Stimulated activated naive CD4-positive, alpha-beta T cell (primary cell): Measurements from ENCODE around the gene OSBPL1A.
"Not testable (repeated sequence)": the region's sequence is repeated elsewhere in the genome, so short reads cannot be mapped to it uniquely, and the experiment has no call there.

Experiments
- DNase-seq, 6 experiments: peaks; one replicate each; lab custom pipeline; 2025; lab: John Stamatoyannopoulos, UW

Gene OSBPL1A

DNA sequence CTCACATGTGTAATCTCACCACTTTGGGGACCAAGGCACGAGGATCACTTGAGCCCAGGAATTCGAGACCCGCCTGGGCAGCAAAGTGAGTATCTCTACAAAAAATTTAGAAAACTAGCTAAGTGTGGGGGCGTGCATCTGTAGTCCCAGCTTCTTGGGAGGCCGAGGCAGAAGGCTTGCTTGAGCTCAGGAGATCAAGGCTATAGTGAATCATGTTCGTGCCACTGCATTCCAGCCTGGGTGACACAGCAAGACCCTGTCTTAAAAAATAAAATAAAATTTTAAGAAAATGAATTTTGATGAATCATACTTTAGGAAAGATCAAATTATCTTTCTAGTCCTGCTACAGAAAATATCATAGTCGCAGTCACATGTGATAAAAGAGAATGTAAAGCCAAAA, 211.8 kb downstream of the OSBPL1A start:
- DNase-seq = no peak

DNA sequence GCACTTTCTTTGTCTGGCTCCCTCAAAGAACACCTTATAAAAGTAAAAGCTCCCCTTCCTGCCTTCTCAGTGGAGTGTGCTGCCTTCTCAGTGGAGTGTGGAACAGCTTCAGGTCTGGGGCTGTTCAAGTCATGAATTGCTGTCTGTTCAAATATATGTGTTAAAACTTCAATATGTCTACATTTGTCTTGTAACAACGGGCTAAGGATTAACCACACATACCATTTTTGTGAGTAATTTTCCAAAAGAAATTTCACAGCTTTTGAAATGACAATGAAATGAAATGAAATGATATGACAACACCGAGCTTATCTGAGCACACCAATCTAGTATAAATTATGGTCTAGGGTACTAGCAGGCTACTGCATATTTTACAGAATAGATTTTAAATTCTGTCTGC, 215.8 kb downstream of the OSBPL1A start:
- DNase-seq = no peak

DNA sequence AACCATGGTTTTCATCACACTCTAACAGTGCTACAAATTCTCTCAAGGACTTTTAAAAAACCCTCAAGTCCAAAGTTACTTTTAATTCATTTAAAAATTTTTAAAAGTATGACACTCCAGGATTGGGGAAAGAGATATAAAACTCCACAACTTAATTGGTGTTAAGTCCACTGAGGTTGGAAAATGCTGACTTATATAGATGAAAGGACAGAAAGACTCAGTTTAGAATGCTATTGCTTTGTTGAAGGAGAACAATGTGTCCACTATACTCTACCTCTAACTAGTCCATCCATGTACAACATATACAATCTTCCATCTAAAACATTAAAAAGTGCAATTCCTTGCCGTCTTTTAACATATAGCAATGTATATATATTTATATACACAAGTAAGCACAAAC, 217.6 kb downstream of the OSBPL1A start:
- DNase-seq = no peak

DNA sequence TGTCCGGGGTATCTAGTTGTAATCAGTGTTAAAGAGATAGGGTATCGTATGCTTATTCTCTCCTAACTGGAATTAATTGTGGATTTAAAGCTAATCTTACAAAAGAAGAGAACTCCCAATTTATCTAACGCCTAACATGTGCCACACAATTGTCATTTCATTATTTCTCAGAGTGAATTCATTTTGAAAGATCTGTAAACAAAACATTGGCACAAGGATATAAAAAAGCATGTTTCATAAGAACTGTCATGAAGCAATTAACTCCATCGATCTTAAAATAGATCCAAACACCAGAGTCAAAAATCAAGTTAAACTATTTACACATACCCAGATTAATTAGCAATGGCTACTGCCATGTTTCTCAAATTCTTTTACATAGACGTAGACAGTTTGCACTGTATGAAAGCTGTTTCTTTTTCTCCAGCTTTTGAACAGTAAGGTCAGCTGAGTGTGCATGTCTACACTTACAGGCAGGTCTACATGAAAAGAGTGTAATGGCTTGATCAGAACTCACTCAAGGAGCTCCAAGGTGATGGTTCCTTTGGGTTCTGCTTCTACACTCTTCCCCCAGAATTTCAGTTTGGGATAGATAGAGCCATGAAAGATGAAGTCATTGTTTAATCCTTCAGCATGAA, 220.0 kb downstream of the OSBPL1A start:
- no peak for DNase-seq

DNA sequence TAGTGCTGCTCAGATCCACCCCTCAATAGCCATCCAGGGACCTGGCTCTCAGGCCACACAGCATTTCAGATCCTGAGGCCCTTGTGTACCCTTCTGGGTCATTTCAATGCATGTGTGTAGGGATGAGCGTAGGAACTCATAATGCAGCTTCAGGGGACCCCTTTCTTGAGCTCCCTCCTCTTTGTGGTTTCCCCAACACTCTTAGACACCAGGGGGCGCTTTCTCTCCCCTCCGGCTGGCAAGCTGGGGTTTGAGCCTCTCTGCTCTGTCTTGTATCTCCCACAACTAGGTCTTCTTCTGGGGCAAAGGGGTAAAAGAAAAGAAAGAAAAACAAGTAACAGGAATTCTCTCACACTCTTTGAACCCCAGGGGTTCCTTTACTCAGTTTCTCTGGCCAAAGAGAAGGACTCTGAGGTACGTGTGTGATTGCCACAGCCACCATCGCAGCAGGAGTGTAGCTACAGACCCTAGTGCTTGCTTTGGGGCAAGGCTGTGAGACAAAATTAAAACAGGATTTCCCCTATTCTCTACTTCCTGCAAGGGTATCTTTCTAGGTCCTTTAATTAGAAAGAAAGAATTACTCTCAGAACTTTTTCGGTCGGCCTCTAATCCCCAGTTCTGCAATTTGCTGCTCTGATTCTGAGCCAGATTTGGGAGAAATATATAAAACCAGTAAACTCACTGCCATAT, 220.8 kb downstream of the OSBPL1A start:
- no peak for DNase-seq

DNA sequence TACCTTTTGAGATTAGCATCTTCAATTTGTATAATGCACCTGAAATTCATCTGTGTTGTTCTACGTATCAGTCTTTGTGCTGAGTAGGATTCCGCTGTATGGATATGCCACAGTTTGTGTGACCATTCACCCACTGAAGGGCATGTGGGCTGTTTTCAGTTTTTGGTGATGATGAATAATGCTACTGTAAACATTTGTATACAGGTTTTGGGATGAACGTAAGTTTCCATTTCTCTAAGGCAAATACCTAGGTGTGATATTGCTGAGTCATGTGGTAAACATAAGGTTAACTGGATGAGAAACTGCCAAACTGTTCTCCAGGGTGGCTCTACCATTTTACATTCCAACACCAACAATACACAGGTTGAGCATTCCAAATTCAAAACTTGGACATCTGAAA, 223.6 kb downstream of the OSBPL1A start:
- DNase-seq = no peak

DNA sequence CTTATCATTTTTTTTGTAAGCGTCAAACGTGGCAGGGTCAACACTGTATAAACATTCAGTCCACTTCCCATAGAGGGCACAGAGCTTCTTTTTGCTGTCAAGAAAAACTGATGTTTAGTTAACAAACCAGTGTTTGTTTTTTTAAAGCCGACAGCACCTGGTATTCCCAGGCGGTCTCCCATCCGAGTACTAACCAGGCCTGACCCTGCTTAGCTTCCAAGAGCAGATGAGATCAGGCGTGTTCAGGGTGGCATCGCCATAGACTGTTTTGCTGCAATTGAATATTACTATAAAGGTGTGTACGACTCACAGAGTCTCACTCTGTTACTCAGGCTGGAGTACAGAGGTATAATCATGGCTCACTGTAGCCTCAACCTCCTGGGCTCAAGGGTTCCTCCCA, 227.3 kb downstream of the OSBPL1A start:
- DNase-seq = no peak

DNA sequence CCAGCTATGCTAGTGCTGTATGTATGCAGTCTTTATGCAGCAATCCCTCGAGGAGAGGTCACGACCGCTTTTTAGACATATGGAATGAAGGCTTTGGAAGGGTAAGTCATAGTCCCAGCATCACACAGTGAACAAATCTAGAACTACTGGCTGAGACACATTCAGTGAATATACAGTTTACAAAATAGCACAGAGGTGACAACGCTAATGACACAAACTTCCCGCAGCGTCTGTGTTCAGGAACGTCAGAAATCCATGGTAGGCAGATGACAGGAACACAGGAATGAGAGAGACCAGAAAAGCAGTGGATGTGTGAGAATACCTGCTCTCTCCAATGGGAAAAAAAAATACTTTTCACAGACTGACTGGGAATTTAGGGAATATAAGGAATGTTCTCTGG, 229.1 kb downstream of the OSBPL1A start:
- DNase-seq = no peak

DNA sequence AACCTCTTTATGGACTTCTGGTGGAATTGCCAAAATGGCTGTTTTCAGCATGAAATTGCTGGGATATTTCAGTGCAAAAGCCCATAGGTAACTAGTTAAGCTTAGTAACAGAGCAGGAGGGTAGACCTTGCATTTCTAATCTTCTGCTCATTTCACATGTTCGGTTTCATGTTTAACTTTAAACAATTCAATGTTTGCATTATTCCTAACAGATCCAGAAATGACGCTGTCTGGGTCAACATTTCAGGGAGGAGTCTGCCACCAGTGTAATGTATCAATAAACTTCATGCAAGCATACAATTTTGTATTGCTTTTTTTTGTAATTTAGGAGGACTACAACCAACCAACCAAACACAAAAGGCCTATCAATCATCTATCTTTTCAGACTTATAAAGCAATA, 236.3 kb downstream of the OSBPL1A start:
- DNase-seq = no peak

DNA sequence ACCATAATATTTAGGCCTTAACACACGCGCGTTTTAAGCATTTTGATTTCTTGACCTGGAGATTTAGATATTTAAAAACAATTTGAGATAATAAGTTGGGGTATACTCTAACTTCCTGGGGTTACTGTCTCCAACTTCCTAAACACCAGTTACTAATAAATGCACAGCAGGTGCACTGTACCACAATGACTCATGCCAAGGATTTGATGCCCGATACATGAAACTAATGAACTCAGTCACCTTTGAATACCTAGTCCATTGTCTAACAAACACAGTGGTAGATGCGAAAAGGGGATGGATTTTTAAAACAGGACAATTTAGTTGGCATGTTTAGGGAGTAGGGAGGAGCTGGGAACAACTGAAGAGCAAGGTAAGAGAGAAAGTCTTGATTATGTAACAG, 237.5 kb downstream of the OSBPL1A start:
- DNase-seq = no peak

DNA sequence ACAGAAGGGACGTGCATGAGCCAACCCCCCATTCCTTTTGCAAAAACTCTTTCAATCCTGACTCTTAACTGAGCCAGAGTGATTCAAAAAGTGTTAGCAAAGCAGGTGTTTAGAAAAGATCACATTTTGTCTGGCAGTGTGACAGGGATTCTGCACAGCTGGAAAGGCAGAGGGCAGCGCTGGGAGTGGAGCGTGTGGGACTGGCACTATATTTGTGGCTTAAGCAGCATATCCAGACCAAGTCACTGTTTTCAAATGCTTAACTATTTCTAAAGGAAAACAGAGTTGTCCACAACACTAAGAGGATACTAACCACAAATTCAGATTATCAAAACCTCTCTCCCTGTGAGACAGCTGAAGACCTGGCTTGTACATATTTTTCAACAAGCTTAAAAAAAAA, 239.8 kb downstream of the OSBPL1A start:
- no peak for DNase-seq

DNA sequence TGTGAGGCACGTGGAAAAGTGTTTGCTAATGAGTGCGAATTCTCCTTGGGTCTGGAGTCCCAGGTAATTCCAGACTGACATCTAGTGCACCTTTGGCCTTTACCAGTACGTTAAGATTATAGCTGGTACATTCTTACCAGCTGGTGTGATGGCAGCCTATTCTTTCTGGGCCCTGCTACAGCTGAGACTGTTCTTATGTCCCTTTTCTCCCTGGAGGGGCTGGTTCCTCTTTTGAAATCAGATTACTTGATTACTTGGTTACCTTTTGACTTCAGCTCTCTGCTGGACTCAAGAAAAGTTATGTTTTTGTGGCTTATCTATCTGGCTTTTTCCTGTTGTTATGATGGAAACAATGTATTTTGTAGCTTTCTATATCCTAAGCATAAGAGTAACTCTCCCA, 244.2 kb downstream of the OSBPL1A start:
- no peak for DNase-seq

DNA sequence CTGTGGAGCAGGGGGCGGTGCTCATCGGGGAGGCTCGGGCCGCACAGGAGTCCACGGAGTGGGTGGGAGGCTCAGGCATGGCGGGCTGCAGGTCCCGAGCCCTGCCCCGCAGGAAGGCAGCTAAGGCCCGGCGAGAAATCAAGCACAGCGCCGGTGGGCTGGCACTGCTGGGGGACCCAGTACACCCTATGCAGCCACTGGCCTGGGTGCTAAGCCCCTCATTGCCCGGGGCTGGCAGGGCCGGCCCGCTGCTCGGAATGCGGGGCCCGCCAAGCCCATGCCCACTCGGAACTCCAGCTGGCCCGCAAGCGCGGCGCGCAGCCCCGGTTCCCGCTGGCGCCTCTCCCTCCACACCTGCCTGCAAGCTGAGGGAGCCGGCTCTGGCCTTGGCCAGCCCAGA, 248.0 kb downstream of the OSBPL1A start:
- DNase-seq = not testable (repeated sequence)

DNA sequence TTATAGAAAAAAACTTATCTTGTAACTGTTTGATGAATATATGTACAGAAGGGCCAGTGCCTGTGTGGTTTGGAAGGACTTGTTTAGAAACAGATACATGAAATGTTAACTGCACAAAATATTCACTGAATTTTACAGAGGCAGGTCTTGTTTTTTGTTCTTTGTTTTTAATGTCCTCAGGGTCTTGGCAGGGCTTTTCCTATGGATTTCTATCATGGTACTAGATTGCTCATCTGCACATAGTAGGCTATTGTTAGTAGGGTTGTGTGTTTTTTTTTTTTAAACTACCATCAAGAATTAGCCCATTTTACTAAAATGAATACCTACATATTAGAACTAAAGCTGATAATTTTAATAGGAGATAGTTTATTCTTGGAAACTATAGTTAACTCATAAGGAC, 255.2 kb downstream of the OSBPL1A start:
- no peak for DNase-seq

DNA sequence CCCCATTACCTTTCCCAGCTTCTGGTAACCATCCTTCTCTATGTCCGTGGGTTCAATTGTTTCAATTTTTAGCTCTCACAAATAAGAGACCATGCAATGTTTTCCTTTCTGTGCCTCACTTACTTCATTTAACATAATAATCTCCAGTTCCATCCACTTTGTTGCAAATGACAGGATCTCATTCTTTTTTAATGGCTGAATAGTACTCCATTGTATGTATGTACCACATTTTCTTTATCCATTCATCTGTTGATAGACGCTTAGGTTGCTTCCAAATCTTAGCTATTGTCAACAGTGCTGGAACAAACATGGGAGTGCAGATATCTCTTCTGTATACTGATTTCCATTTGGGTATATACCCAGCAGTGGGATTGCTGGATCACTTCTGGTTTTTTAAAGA, 256.9 kb downstream of the OSBPL1A start:
- DNase-seq = no peak

DNA sequence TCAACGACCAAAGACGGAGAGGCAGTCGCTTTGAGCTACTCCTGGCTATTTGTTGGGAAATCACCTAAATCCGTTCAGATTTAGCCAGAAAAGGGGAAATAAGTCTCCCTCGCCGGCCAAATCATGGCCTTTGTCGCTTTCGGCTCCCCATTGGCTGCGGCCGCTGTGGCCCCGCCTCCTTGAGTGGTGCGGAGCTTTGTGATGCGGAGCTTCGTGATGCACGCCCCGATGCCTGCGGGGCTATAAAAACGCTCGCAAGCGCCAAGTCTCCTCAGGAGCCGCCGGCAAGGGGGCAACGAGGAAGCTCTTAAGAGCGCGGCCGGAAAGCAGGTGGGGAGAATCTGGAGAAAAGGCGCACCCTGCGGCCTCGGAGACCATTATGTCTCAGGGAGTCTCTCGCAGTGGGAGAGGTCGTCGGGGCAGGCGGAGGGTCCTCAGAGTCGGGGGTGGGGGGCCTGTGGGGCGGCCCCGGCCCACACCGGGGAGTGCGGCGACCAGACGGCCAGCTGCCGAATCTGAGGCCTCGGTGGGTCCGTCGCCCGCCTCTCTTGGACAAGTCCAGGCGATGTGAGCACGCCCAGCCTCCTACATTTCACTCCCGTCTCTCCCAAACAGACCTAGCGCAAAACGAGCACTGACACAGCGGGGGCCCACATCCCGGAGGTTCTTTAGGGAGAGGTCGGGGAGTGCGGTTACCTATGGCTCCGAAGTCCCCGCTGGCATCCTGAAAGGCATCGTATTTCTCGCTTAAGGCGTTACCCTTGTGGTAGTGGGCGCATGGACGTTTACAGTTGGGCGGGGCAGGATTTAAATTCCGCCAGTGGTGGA, 258.6 kb downstream of the OSBPL1A start, which contains the start of gene CABYR:
Gene CABYR, plus strand, starts transcription at position 274 of the 828 bp plus-strand sequence. CDS start 4,053 bp downstream, outside the sequence.
- DNase-seq = peak; percentile 43 to 82 (median 72)

DNA sequence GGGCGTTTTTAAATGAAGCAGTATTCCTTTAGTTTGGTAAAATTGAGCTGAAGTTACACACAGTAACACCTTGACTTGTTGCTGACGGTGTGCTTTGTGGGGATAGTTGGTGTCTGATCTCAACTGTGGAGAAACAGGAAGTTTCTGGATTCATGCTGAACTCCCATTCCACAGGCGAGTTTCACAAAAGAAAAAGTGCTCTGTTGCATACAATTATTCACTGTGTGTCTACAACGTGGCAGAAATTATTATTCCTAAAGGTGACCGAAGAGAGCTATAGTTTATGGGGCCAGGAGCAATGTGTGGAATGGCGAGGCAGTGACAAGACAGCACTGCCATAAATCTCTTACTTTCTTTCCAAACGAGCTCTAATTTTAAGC, 259.2 kb downstream of the OSBPL1A start:
- no peak for DNase-seq

DNA sequence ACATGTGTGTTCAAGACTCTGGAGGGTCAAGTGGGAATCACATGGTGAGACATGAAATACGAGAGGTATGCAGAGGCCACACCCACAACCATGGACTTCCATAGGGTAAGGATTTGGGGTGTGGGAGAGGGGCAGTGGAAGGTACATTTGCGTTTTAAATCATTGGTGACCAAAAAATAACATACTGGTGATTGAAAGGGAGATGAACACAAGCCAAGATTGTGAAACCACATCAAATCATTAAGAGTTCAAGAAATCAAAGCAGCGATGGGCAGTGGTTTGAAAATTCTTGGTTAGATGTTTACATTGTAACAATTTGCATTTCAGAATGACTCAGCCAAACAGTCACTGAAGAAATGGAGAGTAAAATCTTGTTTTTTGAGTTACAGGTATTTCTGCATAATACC, 260.7 kb downstream of the OSBPL1A start:
- DNase-seq = no peak

DNA sequence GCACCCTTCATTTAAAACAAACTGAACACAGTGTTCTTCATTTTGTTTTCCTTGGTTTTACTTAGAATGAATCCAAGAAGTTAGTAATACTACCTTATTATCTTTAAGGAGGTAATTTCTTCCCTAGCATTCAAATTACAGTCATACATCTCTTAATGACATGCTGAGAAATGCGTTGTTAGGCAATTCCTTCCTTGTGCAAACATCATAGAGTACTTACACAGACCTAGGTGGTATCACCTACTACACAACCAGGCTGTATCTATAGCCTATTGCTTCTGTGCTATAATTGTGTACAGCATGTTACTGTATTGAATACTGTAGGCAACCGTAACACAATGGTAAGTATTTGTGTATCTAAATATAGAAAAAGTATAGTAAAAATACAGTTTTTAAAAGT, 267.1 kb downstream of the OSBPL1A start:
- DNase-seq = no peak

DNA sequence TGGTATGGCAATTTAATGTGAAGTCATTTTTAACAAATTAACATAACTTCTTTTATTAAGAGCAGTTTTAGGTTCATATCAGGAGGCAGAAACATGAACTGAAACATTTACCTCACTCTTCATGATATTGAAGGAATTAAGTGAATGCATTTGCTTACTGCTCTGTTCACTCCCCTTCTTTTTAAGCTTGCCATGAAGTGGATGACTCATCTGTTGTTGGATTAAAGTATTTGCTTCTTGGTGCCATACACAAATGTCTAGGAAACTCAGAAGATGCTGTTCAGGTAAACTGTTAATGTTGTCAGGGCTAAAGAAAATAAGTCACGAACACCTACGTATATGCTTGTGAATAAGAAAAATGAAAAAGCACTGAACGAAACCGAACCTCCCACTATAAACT, 268.9 kb downstream of the OSBPL1A start:
- no peak for DNase-seq

DNA sequence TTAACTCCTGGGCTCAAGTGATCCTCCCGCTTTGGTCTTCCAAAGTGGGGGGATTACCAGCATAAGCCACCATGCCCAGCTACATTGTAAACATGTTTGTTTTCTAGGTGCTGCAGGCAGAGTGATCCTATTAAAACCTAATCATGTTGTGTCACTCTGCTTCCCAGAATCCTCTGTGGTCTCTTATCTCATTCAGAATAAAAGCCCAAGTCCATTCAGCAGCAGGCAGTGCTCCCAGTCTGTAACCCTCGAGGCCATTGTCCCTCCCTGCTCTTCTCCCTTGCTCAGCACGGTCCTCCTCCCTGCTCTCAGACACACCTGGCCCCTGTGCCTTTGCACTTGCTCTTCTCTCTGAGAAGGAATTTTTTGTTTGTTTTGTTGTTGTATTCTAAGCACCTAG, 269.9 kb downstream of the OSBPL1A start:
- no peak for DNase-seq

DNA sequence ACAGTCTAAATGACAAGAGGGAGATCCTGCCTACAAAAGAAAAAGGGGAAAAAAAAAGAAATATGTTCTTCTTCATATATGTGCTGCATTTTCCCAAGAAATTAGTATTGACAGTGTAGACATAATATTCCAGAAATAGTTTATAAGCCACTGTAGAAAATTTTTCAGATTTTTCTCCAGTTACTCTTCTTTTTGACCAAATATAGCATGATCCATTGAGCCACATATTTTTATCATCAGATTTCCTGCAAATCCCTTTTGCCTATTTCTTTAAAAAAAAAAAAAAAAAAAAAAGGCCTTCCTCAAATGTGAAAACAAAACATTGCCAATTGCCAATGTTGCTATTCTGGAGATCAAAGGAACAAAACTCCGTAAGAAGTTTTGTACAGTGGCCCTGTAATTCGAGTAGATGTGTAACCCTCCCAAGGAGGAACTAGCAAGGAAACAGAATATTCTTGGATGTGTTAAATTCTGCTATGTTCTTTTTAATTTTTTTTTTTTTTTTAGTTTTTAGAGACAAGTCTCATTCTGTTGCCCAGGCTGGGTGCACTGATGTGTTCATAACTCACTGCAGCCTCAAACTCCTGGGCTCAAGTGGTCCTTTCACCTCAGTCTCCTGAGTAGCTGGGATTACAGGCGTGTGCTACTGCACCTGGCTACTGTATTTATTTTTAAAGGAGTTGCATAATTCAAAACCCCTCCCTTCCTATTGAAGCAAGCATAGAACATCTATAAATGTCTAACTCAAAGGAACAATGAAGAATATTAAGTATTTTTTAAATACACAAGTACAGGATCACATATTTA, 271.3 kb downstream of the OSBPL1A start:
- no peak for DNase-seq
